NCI-H345 treated with DMSO at 0.1 percent for 48 hours (cell line): Measurements from ENCODE around the gene SLIT1.

ENCODE experiments used
- DNase-seq: peaks from one replicate; lab custom pipeline; 2025; ENCODE audit not compliant: unreplicated experiment; lab: John Stamatoyannopoulos, UW

SLIT1 gene

GRCh38 chr10:97174276-97174775, 11.4 kb downstream of the SLIT1 start:
- DNase-seq: no peak

- DNase-seq: no peak
These were observed 12.7 kb downstream of the SLIT1 start for GRCh38 chr10:97173036-97173435.

- no peak for DNase-seq
These were observed 14.8 kb downstream of the SLIT1 start for GRCh38 chr10:97171001-97171400.

- no peak for DNase-seq
These were observed 15.7 kb downstream of the SLIT1 start for GRCh38 chr10:97169911-97170693.

- no peak for DNase-seq
These were observed 16.7 kb downstream of the SLIT1 start for GRCh38 chr10:97169063-97169462.

GRCh38 chr10:97168645-97169044, 17.1 kb downstream of the SLIT1 start:
- no peak for DNase-seq

GRCh38 chr10:97165499-97165898, 20.3 kb downstream of the SLIT1 start:
- no peak for DNase-seq

- no peak for DNase-seq
These were observed 21.8 kb downstream of the SLIT1 start for GRCh38 chr10:97163781-97164501.

- no peak for DNase-seq
These were observed 22.6 kb downstream of the SLIT1 start for GRCh38 chr10:97163181-97163580.

GRCh38 chr10:97159646-97160305, 26.0 kb downstream of the SLIT1 start:
- no peak for DNase-seq

GRCh38 chr10:97157578-97158095, 28.1 kb downstream of the SLIT1 start:
- no peak for DNase-seq

- no peak for DNase-seq
These were observed 31.0 kb downstream of the SLIT1 start for GRCh38 chr10:97154781-97155180.

- DNase-seq: no peak
These were observed 31.6 kb downstream of the SLIT1 start for GRCh38 chr10:97154162-97154561.

- DNase-seq: no peak
These were observed 32.4 kb downstream of the SLIT1 start for GRCh38 chr10:97153270-97153850.

GRCh38 chr10:97151307-97151914, 34.3 kb downstream of the SLIT1 start:
- DNase-seq: no peak

GRCh38 chr10:97150616-97151015, 35.1 kb downstream of the SLIT1 start:
- no peak for DNase-seq

- DNase-seq: no peak
These were observed 35.7 kb downstream of the SLIT1 start for GRCh38 chr10:97150013-97150595.

GRCh38 chr10:97149079-97149531, 36.7 kb downstream of the SLIT1 start:
- no peak for DNase-seq

GRCh38 chr10:97144297-97144696, 41.5 kb downstream of the SLIT1 start:
- DNase-seq: no peak

- DNase-seq: no peak
These were observed 42.9 kb downstream of the SLIT1 start for GRCh38 chr10:97142834-97143233.
